IMR-90 (cell line): Measurements from ENCODE around the gene LRRFIP1. TPM values are rescaled to one million over a fixed set of nuclear protein-coding genes. Genes with fewer than 3 reads are reported as not detected.
A peak's percentile ranks its signal among the peaks of the same experiment; 100 is the strongest.

Source experiments
- ATAC-seq: fragments of 200-7000 bp; cut with Tn5 transposase; 2 replicates; pipeline ENCODE4 v1.9.1; 2020; ENCODE audit warnings: low read depth, mild to moderate bottlenecking, moderate library complexity
- BruUV-seq: library from RNA; stranded (reverse); fragments of 400-500 nt; replicated peaks from 2 replicates; lab custom pipeline; 2021; lab: Mats Ljungman, UMichigan
- CTCF ChIA-PET: fragments of 300-600 bp; formaldehyde crosslinking; extraction: SDS; loops from one replicate; lab custom pipeline; 2021; ENCODE audit warnings: antibody characterized with exemption; lab: Yijun Ruan, JAX
- POLR2A ChIA-PET: fragments of 300-600 bp; sonication (Branson Sonifier 250); formaldehyde crosslinking; loops from one replicate; lab custom pipeline; 2022; ENCODE audit warnings: antibody characterized with exemption; ENCODE audit not compliant: unreplicated experiment; lab: Charles Lee
- DNase-seq: peaks from one replicate; pipeline ENCODE4 v3.0.0; 2013
- H2AFZ ChIP-seq: replicated peaks from 2 replicates; pipeline ENCODE3; 2013; ENCODE audit warnings: low read length, mild to moderate bottlenecking; ENCODE audit not compliant: poor library complexity
- H2AK5ac ChIP-seq: 2 replicates; pipeline ENCODE4 v1.6.1; 2013; ENCODE audit warnings: low read depth, low read length, inconsistent platforms
- H2AK9ac ChIP-seq: replicated peaks from 2 replicates; pipeline ENCODE3; 2013; ENCODE audit warnings: mild to moderate bottlenecking, low read depth, low read length, moderate library complexity; ENCODE audit not compliant: poor library complexity
- H2BK120ac ChIP-seq: 2 replicates; pipeline ENCODE4 v1.6.1; 2013; ENCODE audit warnings: low read depth, low read length, inconsistent platforms
- H2BK15ac ChIP-seq: 3 replicates; pipeline ENCODE4 v1.6.1; 2013; ENCODE audit warnings: low read depth, low read length, inconsistent platforms
- H2BK20ac ChIP-seq: 2 replicates; pipeline ENCODE4 v1.6.1; 2013; ENCODE audit warnings: low read depth, mild to moderate bottlenecking, inconsistent platforms, low read length, moderate library complexity
- H2BK5ac ChIP-seq: 2 replicates; pipeline ENCODE4 v1.6.1; 2013; ENCODE audit warnings: mild to moderate bottlenecking, low read depth, low read length, inconsistent platforms; ENCODE audit not compliant: poor library complexity, severe bottlenecking
- H3K14ac ChIP-seq: replicated peaks from 2 replicates; pipeline ENCODE4 v1.6.1; 2013; ENCODE audit warnings: low read depth, low read length, inconsistent platforms
- H3K18ac ChIP-seq: 2 replicates; pipeline ENCODE4 v1.6.1; 2013; ENCODE audit warnings: low read depth, low read length, control low read depth
- H3K23ac ChIP-seq: 2 replicates; pipeline ENCODE4 v1.6.1; 2013; ENCODE audit warnings: low read depth, low read length, inconsistent platforms
- H3K27ac ChIP-seq: 2 replicates; pipeline ENCODE4 v1.5.1; 2013; ENCODE audit warnings: mild to moderate bottlenecking, control low read depth, low read length; ENCODE audit not compliant: insufficient read depth
- H3K27me3 ChIP-seq: 2 replicates; pipeline ENCODE4 v1.6.1; 2013; ENCODE audit warnings: low read length; ENCODE audit not compliant: control insufficient read depth, insufficient read depth
- H3K36me3 ChIP-seq: 2 replicates; pipeline ENCODE4 v1.6.1; 2013; ENCODE audit warnings: low read length, mixed read lengths; ENCODE audit not compliant: control insufficient read depth, insufficient read depth
- H3K4ac ChIP-seq: 2 replicates; pipeline ENCODE4 v1.6.1; 2013; ENCODE audit warnings: low read depth, low read length, inconsistent platforms
- H3K4me1 ChIP-seq: 2 replicates; pipeline ENCODE4 v1.6.1; 2013; ENCODE audit warnings: low read length, mixed read lengths; ENCODE audit not compliant: control insufficient read depth, insufficient read depth
- H3K4me2 ChIP-seq: 2 replicates; pipeline ENCODE4 v1.6.1; 2013; ENCODE audit warnings: low read depth, mild to moderate bottlenecking, control low read depth, low read length, moderate library complexity
- H3K4me3 ChIP-seq: 2 replicates; pipeline ENCODE4 v1.5.1; 2013; ENCODE audit warnings: low read depth, mild to moderate bottlenecking, control low read depth, low read length, moderate library complexity; ENCODE audit not compliant: insufficient read depth
- H3K56ac ChIP-seq: 2 replicates; pipeline ENCODE4 v1.6.1; 2013; ENCODE audit warnings: low read length, inconsistent platforms; ENCODE audit not compliant: insufficient read depth; ENCODE audit errors: extremely low read depth
- H3K79me1 ChIP-seq, 2 experiments: 2 replicates each; pipeline ENCODE4 v1.6.1; 2013; ENCODE audit warnings: low read length in 2 of 2, inconsistent platforms in 1 of 2, low read depth in 1 of 2
- H3K9ac ChIP-seq: 2 replicates; pipeline ENCODE4 v1.6.1; 2013; ENCODE audit warnings: low read depth, low read length, control low read depth
- H3K9me1 ChIP-seq: 2 replicates; pipeline ENCODE4 v1.6.1; 2013; ENCODE audit warnings: low read length, inconsistent platforms; ENCODE audit not compliant: insufficient read depth
- H3K9me3 ChIP-seq: 2 replicates; pipeline ENCODE4 v1.6.1; 2013; ENCODE audit warnings: low read length; ENCODE audit not compliant: control insufficient read depth, insufficient read depth
- H4K20me1 ChIP-seq: 2 replicates; pipeline ENCODE4 v1.6.1; 2013; ENCODE audit warnings: low read length, inconsistent platforms; ENCODE audit not compliant: insufficient read depth
- H4K5ac ChIP-seq: 2 replicates; pipeline ENCODE4 v1.6.1; 2013; ENCODE audit warnings: mild to moderate bottlenecking, low read depth, low read length, control low read depth
- H4K8ac ChIP-seq, 2 experiments: 2 replicates each; pipeline ENCODE4 v1.6.1; 2013; ENCODE audit warnings: low read depth in 2 of 2, low read length in 2 of 2, control low read depth in 1 of 2, inconsistent platforms in 1 of 2
- H4K91ac ChIP-seq: 2 replicates; pipeline ENCODE4 v1.6.1; 2013; ENCODE audit warnings: low read depth, low read length, inconsistent platforms; ENCODE audit not compliant: insufficient read depth
- BHLHE40 ChIP-seq: fragments of 150-350 bp; IDR thresholded peaks from 2 replicates; pipeline ENCODE4 v1.6.1; 2016; ENCODE audit warnings: mild to moderate bottlenecking, low read depth, low read length
- CEBPB ChIP-seq: IDR thresholded peaks from 2 replicates; pipeline ENCODE4 v1.6.1; 2012; ENCODE audit warnings: low read depth, low read length, improper control_type of control experiment
- CTCF ChIP-seq: conservative IDR thresholded peaks from 2 replicates; pipeline ENCODE4 v1.5.1; 2012; ENCODE audit warnings: mild to moderate bottlenecking, low read depth, low read length, improper control_type of control experiment
- ELK1 ChIP-seq: fragments of 150-350 bp; IDR thresholded peaks from 2 replicates; pipeline ENCODE4 v1.6.1; 2016; ENCODE audit warnings: low read depth, mild to moderate bottlenecking, low read length, moderate library complexity, borderline replicate concordance
- FOS ChIP-seq: fragments of 150-350 bp; IDR thresholded peaks from 2 replicates; pipeline ENCODE4 v1.6.1; 2016; ENCODE audit warnings: low read depth, low read length
- MAFK ChIP-seq: IDR thresholded peaks from 2 replicates; pipeline ENCODE4 v1.6.1; 2012; ENCODE audit warnings: low read depth, low read length, improper control_type of control experiment
- MAZ ChIP-seq: IDR thresholded peaks from 2 replicates; pipeline ENCODE4 v1.6.1; 2012; ENCODE audit warnings: low read depth, mild to moderate bottlenecking, low read length, improper control_type of control experiment, moderate library complexity, borderline replicate concordance
- MXI1 ChIP-seq: IDR thresholded peaks from 2 replicates; pipeline ENCODE4 v1.6.1; 2012; ENCODE audit warnings: low read depth, mild to moderate bottlenecking, low read length, moderate library complexity, borderline replicate concordance
- NFE2L2 ChIP-seq: fragments of 150-350 bp; IDR thresholded peaks from 2 replicates; pipeline ENCODE4 v1.6.1; 2016; ENCODE audit warnings: low read depth, mild to moderate bottlenecking, low read length
- POLR2A ChIP-seq: IDR thresholded peaks from 2 replicates; pipeline ENCODE4 v1.6.1; 2012; ENCODE audit warnings: mild to moderate bottlenecking, low read depth, low read length
- RAD21 ChIP-seq: IDR thresholded peaks from 2 replicates; pipeline ENCODE4 v1.6.1; 2012; ENCODE audit warnings: low read length, improper control_type of control experiment
- RCOR1 ChIP-seq: IDR thresholded peaks from 2 replicates; pipeline ENCODE4 v1.6.1; 2012; ENCODE audit warnings: mild to moderate bottlenecking, low read length, improper control_type of control experiment; ENCODE audit not compliant: insufficient replicate concordance
- RFX5 ChIP-seq: IDR thresholded peaks from 2 replicates; pipeline ENCODE4 v1.8.0; 2012; ENCODE audit warnings: low read depth, mild to moderate bottlenecking, low read length, moderate library complexity
- WGBS, 2 experiments: methylation state at CpG; one replicate each; pipeline versions ENCODE4 v1.1.5 to v1.1.7; 2013; ENCODE audit warnings: missing lambda C conversion rate in 2 of 2; ENCODE audit not compliant: insufficient read length in 1 of 2; ENCODE audit errors: extremely low coverage in 2 of 2; 5-methylcytosine and 5-hydroxymethylcytosine counted together
- dilution Hi-C: fragments of 300-500 bp; cut with HindIII; formaldehyde crosslinking; loops from one replicate; pipeline ENCODE4 v1.14.3; 2018; ENCODE audit warnings: low sequenced_read_pairs; ENCODE audit not compliant: unreplicated experiment
- in situ Hi-C: fragments of 300-500 bp; cut with MboI; formaldehyde crosslinking; loops from 3 replicates; pipeline ENCODE4 v1.14.3; 2019; ENCODE audit warnings: low sequenced_read_pairs, inconsistent platforms, mixed read lengths
- intact Hi-C: fragments of 100-400 bp; cut with micrococcal nuclease; formaldehyde crosslinking; loops from 2 replicates; pipeline ENCODE4 v1.10.0; 2022
- polyA plus RNA-seq, 3 experiments: library from polyadenylated mRNA; depleted of rRNA; stranded (reverse); fragments of >200 nt; gene quantifications; 2 replicates each; pipeline ENCODE4 v1.2.3, GENCODE V29; 2012; ENCODE audit warnings: low replicate concordance in 1 of 3
- total RNA-seq: library from RNA; depleted of rRNA; stranded (reverse); fragments of >200 nt; gene quantifications from 2 replicates; pipeline ENCODE4 v1.2.3, GENCODE V29; 2012

LRRFIP1 gene
- total and polyA plus RNA-seq, 2 of the 4 experiments (the other 2 are of a cell fraction): 52.2 to 54.4 TPM

GRCh38 chr2:237704501-237705434, 77.4 kb downstream of the LRRFIP1 start:
- H3K9ac ChIP-seq: no peak overlapping the region
- H3K9me3 ChIP-seq: no peaks in the 10 kb centered on the region
- H3K79me1 ChIP-seq: peaks cover 5 to 99% of the 10 kb centered on the region in 2 experiments; a peak in 3 of 4 replicates
- H4K5ac ChIP-seq: no peak overlapping the region
- no peak overlapping the region for H2AFZ ChIP-seq
- no peak overlapping the region for H4K8ac ChIP-seq
- CTCF ChIA-PET: interaction anchor here (0.7 kb wide), 1 partner anchor 36 kb away, joined by 3 read pairs; no protein-coding TSS in a partner anchor
- no peak overlapping the region for H2AK9ac ChIP-seq
- peaks cover 97% of the 10 kb centered on the region for H4K20me1 ChIP-seq
- peak overlapping the region; percentile 9 for H2BK5ac ChIP-seq
- BruUV-seq: no TSS peak
- in situ Hi-C loops: no loop called here
- peak overlapping the region; percentile 37; the same call in 1 of the 2 replicates for H3K18ac ChIP-seq
- H3K4me2 ChIP-seq: peak overlapping the region; percentile 42; the same call in 1 of the 2 replicates
- DNase-seq (peak; percentile 64), ATAC-seq (no peak)
- POLR2A ChIA-PET: no interaction called here
- no peak overlapping the region; the same call in 1 of the 2 replicates for H3K27ac ChIP-seq
- H4K91ac ChIP-seq: peak overlapping the region; percentile 10; the same call in 1 of the 2 replicates
- 89% methylated on average over 2 of the region's 15 CpGs; no CpG with 5 or more reads in 1 of the 2 experiments for WGBS, 2 experiments
- intact Hi-C loops: no loop called here
- peak overlapping the region; percentile 56; the same call in 1 of the 2 replicates for H3K23ac ChIP-seq
- H2AK5ac ChIP-seq: peak overlapping the region; percentile 77
- peaks cover 56% of the 10 kb centered on the region for H3K4me1 ChIP-seq
- H3K14ac ChIP-seq: peak overlapping the region; percentile 7; the same call in 1 of the 2 replicates
- no peak overlapping the region for H3K56ac ChIP-seq
- H2BK15ac ChIP-seq: no peak overlapping the region
- 0 out of 2 replicates have a peak overlapping the region, but pooled peaks have one; percentile 20 for H2BK20ac ChIP-seq
- H3K9me1 ChIP-seq: peaks cover 41% of the 10 kb centered on the region
- H2BK120ac ChIP-seq: peak overlapping the region; percentile 11; the same call in 1 of the 2 replicates
- H3K4ac ChIP-seq: peak overlapping the region; percentile 64; the same call in 1 of the 2 replicates
- H3K36me3 ChIP-seq: peaks cover 6% of the 10 kb centered on the region; the same call in 1 of the 2 replicates
- dilution Hi-C loops: no loop called here
- H3K4me3 ChIP-seq: no peak overlapping the region
- H3K27me3 ChIP-seq: no peaks in the 10 kb centered on the region
- TF ChIP-seq FOS (peak; percentile 62), MAZ (no peak), ELK1 (no peak), RFX5 (no peak), CEBPB (peak; percentile 55; the same call in 1 of the 2 replicates), BHLHE40 (0 out of 2 replicates have a peak, but pooled peaks have one; percentile 14), MXI1 (no peak), CTCF (no peak), RCOR1 (no peak), NFE2L2 (peak; percentile 6; the same call in 1 of the 2 replicates), MAFK (peak; percentile 34), POLR2A (no peak), RAD21 (no peak)
